Left colon (tissue), 2 donors: ENCODE data around the gene SIT1. TPM values are rescaled to one million over a fixed set of nuclear protein-coding genes. Genes with fewer than 3 reads are reported as not detected.

Experiments used
- microRNA-seq, 2 donors: library from miRNA; unstranded; fragments of <30 nt; microRNA quantifications; one replicate each; pipeline versions ENCODE4 v1.1.0 to v1.2.0, GENCODE V29; 2020
- total RNA-seq, 2 donors: library from RNA; stranded (reverse); fragmentation: NEBNext Ultra II Directional; extraction: Animal tissue kit (Norgen Biotek cat#: 25700); gene quantifications; one replicate each; pipeline ENCODE4 v1.2.1, GENCODE V29; 2021
- donor health status: DM: no; HTN: no; CAD: no.
- donor health status: DM: yes; HTN: yes; CAD: no.

Gene SIT1
- total RNA-seq, 2 donors from 2014 or later = 0.46 to 1.4 TPM

Small RNA genes within 50 kb of the gene (microRNA-seq; reads per million reads assigned to microRNA genes)
- gene MIR4667 = 0.53 to 6.8 reads per million in 2 donors

Other genes with a start within 250 kb of the SIT1 start
- 1 to 10 TPM; 7.7 to 9.2 TPM for gene RUSC2, start 160.8 kb downstream of the SIT1 start, total RNA-seq
- gene TESK1, start 45.7 kb downstream of the SIT1 start, total RNA-seq = 10 to 100 TPM; 37.7 to 47.8 TPM
- gene CD72, start 32.5 kb downstream of the SIT1 start, total RNA-seq = 1 to 10 TPM; 1.2 to 2.2 TPM
- gene RMRP, start 7.1 kb upstream of the SIT1 start, total RNA-seq = over 10,000 TPM; 19,198 to 30,979 TPM
- gene CCDC107, start 7.4 kb upstream of the SIT1 start, total RNA-seq = 10 to 100 TPM; 25.0 to 33.1 TPM
- 1 to 10 TPM; 5.2 to 7.6 TPM for gene ARHGEF39, start 14.3 kb upstream of the SIT1 start, total RNA-seq
- gene CA9, start 23.0 kb upstream of the SIT1 start, total RNA-seq = under 1 TPM; 0.56 to 0.89 TPM
- 100 to 1,000 TPM in 1 of 2 donors, 10 to 100 TPM in 1; 25.9 to 277 TPM for gene TPM2, start 39.0 kb upstream of the SIT1 start, total RNA-seq
- gene TLN1, start 81.3 kb upstream of the SIT1 start, total RNA-seq = 100 to 1,000 TPM; 142 to 172 TPM
- gene CREB3, start 81.7 kb upstream of the SIT1 start, total RNA-seq = 10 to 100 TPM; 40.2 to 40.6 TPM
- 100 to 1,000 TPM; 179 to 186 TPM for gene GBA2, start 98.3 kb upstream of the SIT1 start, total RNA-seq
- 10 to 100 TPM; 54.8 to 56.3 TPM for gene RGP1, start 98.4 kb upstream of the SIT1 start, total RNA-seq
- not detected for gene MSMP, start 103.3 kb upstream of the SIT1 start, total RNA-seq
- gene NPR2, start 140.7 kb upstream of the SIT1 start, total RNA-seq = 1 to 10 TPM; 7.4 to 7.9 TPM
- gene SPAG8, start 161.3 kb upstream of the SIT1 start, total RNA-seq = 1 to 10 TPM in 1 of 2 donors, under 1 TPM in 1; 0.15 to 1.5 TPM
- 10 to 100 TPM; 56.0 to 59.4 TPM for gene HINT2, start 164.1 kb upstream of the SIT1 start, total RNA-seq
- gene FAM221B, start 177.8 kb upstream of the SIT1 start, total RNA-seq = under 1 TPM in 1 of 2 donors, not detected in 1; 0.28 TPM
- gene TMEM8B, start 178.3 kb upstream of the SIT1 start, total RNA-seq = 10 to 100 TPM; 15.4 to 16.4 TPM
- gene OR13J1, start 219.5 kb upstream of the SIT1 start, total RNA-seq = not detected